ENCODE measurements around the gene HES7.

The HES7 gene

GRCh38 chr17:8125947-8126490 is 2.1 kb upstream of the HES7 start:
- no peak for DNase-seq (ENCODE audit: extremely low spot score, insufficient read length, low read depth)

GRCh38 chr17:8125154-8125946 is 1.4 kb upstream of the HES7 start:
- DNase-seq (ENCODE audit: extremely low spot score, insufficient read length, low read depth) (no peak), FAIRE-seq (peak; percentile 47)

More at GRCh38 chr17:8125947-8126490, 2.1 kb upstream of the HES7 start:
- no peak for FAIRE-seq

- FAIRE-seq (no peak), DNase-seq (ENCODE audit: extremely low spot score, insufficient read length, low read depth) (no peak)
Measured at GRCh38 chr17:8124350-8125153, 646 bp upstream of the HES7 start.

- FAIRE-seq, result peak; percentile 52
- no peak for DNase-seq (ENCODE audit: extremely low spot score, insufficient read length, low read depth)
Measured at GRCh38 chr17:8122924-8123694, 797 bp downstream of the HES7 start.

- DNase-seq (ENCODE audit: extremely low spot score, insufficient read length, low read depth), result no peak
Measured at GRCh38 chr17:8122422-8122923, 1.4 kb downstream of the HES7 start.

GRCh38 chr17:8121681-8122421 is 2.1 kb downstream of the HES7 start:
- peak; percentile 42 for FAIRE-seq

More at GRCh38 chr17:8122422-8122923, 1.4 kb downstream of the HES7 start:
- FAIRE-seq, result no peak

GRCh38 chr17:8121407-8121680 is 2.6 kb downstream of the HES7 start:
- FAIRE-seq, result no peak

More at GRCh38 chr17:8121681-8122421, 2.1 kb downstream of the HES7 start:
- no peak for DNase-seq (ENCODE audit: extremely low spot score, insufficient read length, low read depth)

GRCh38 chr17:8120520-8121406 is 3.1 kb downstream of the HES7 start:
- FAIRE-seq (no peak), DNase-seq (ENCODE audit: extremely low spot score, insufficient read length, low read depth) (no peak)

More at GRCh38 chr17:8121407-8121680, 2.6 kb downstream of the HES7 start:
- no peak for DNase-seq (ENCODE audit: extremely low spot score, insufficient read length, low read depth)

GRCh38 chr17:8119581-8120519 is 4.1 kb downstream of the HES7 start:
- DNase-seq (ENCODE audit: extremely low spot score, insufficient read length, low read depth), result no peak
- FAIRE-seq, result peak; percentile 94

- FAIRE-seq (peak; percentile 68), DNase-seq (ENCODE audit: extremely low spot score, insufficient read length, low read depth) (no peak)
Measured at GRCh38 chr17:8118769-8119580, 4.9 kb downstream of the HES7 start.

GRCh38 chr17:8117980-8118768 is 5.7 kb downstream of the HES7 start, which contains the start of gene ALOXE3:
ALOXE3 (minus strand) TSS chr17:8118514; CDS start chr17:8117990, 524 bp downstream.
- DNase-seq (ENCODE audit: extremely low spot score, insufficient read length, low read depth), result no peak

GRCh38 chr17:8117367-8117979 is 6.4 kb downstream of the HES7 start:
- no peak for DNase-seq (ENCODE audit: extremely low spot score, insufficient read length, low read depth)
- FAIRE-seq, result no peak

More at GRCh38 chr17:8117980-8118768, 5.7 kb downstream of the HES7 start, which contains the start of gene ALOXE3:
- FAIRE-seq, result no peak

- DNase-seq (ENCODE audit: extremely low spot score, insufficient read length, low read depth) (no peak), FAIRE-seq (no peak)
Measured at GRCh38 chr17:8116776-8117175, 7.1 kb downstream of the HES7 start.

GRCh38 chr17:8110907-8111306 is 13.0 kb downstream of the HES7 start:
- FAIRE-seq (no peak), DNase-seq (ENCODE audit: extremely low spot score, insufficient read length, low read depth) (no peak)

- FAIRE-seq (no peak), DNase-seq (ENCODE audit: extremely low spot score, insufficient read length, low read depth) (no peak)
Measured at GRCh38 chr17:8110456-8110804, 13.5 kb downstream of the HES7 start.
